Measurements from ENCODE around the gene SRSF4. TPM values are rescaled to one million over a fixed set of nuclear protein-coding genes. Genes with fewer than 3 reads are reported as not detected.

SRSF4 gene
- total and polyA plus RNA-seq, 2 donors (not counting 3 experiments of a cell fraction or from before 2014, with no cell fraction given): 45.6 to 108 TPM

DNA sequence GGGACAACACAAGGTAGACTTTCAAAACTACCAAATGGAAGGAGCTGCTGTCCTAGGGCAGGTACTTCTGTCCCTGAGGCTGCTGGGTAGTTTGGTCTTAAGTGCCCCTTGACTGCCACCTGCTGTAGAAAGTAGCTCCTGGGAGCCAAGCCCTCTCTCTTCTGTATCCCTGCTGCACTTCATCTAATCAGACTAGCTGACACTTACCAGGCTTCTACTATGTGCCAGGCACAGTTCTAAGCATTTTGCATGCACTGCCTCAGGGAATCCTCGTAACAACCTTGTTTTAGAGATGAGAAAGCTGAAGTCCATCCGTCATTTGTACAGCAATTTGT lies 15.9 kb upstream of the SRSF4 start:
- H3K79me2 ChIP-seq (ENCODE audit: control insufficient read depth, insufficient read depth, low read length): no peaks in the 10 kb centered on the region
- BruUV-seq (replicated peaks): no TSS peak
- CTCF ChIA-PET: interaction anchor here (0.6 to 2.6 kb wide), 10 partner anchors 11 to 721 kb away, joined by 3 to 48 read pairs (median 4); partner anchors contain the start of gene SRSF4
- peak; percentile 39 for DNase-seq (ENCODE audit: low read depth, low spot score)
- H4K20me1 ChIP-seq (replicated peaks; ENCODE audit: control insufficient read depth, extremely low read depth, insufficient read depth, low read length): no peaks in the 10 kb centered on the region
- peaks cover 8% of the 10 kb centered on the region for H3K4me1 ChIP-seq (ENCODE audit: control insufficient read depth, extremely low read depth, insufficient read depth, low read length)
- no peaks in the 10 kb centered on the region for H3K27me3 ChIP-seq (ENCODE audit: control insufficient read depth in 2 of 2, insufficient read depth in 2 of 2, low read length in 2 of 2)
- intact Hi-C loops (cut with micrococcal nuclease): loop anchor here (1.0 kb wide), 1 partner anchor 315 kb away; no protein-coding TSS in a partner anchor
- dilution Hi-C loops (cut with MboI; ENCODE audit: extremely low pct_ligation_motif_present, low sequenced_read_pairs): no loop called here
- no peaks in the 10 kb centered on the region for H3K9me3 ChIP-seq (replicated peaks; ENCODE audit: control insufficient read depth, insufficient read depth, low read length)
- peaks cover 6% of the 10 kb centered on the region in 2 experiments for H3K36me3 ChIP-seq (ENCODE audit: control insufficient read depth in 2 of 2, extremely low read depth in 1 of 2, insufficient read depth in 2 of 2, low read length in 2 of 2)
- no peak overlapping the region for H3K4me2 ChIP-seq (ENCODE audit: insufficient read depth, low read length)
- no peak overlapping the region for H3K9ac ChIP-seq (replicated peaks; ENCODE audit: extremely low read depth, insufficient read depth, low read length)
- no peak overlapping the region for H3K27ac ChIP-seq (ENCODE audit: insufficient read depth, low read depth, low read length)
- TF ChIP-seq, protein P1, sequence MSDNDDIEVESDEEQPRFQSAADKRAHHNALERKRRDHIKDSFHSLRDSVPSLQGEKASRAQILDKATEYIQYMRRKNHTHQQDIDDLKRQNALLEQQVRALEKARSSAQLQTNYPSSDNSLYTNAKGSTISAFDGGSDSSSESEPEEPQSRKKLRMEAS (IDR thresholded peaks at IDR 0.05; ENCODE audit: insufficient read depth, insufficient read length): no peak
- TF ChIP-seq, protein P2, sequence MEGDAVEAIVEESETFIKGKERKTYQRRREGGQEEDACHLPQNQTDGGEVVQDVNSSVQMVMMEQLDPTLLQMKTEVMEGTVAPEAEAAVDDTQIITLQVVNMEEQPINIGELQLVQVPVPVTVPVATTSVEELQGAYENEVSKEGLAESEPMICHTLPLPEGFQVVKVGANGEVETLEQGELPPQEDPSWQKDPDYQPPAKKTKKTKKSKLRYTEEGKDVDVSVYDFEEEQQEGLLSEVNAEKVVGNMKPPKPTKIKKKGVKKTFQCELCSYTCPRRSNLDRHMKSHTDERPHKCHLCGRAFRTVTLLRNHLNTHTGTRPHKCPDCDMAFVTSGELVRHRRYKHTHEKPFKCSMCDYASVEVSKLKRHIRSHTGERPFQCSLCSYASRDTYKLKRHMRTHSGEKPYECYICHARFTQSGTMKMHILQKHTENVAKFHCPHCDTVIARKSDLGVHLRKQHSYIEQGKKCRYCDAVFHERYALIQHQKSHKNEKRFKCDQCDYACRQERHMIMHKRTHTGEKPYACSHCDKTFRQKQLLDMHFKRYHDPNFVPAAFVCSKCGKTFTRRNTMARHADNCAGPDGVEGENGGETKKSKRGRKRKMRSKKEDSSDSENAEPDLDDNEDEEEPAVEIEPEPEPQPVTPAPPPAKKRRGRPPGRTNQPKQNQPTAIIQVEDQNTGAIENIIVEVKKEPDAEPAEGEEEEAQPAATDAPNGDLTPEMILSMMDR (IDR thresholded peaks at IDR 0.05; ENCODE audit: extremely low read depth in 1 of 2, insufficient read depth in 1 of 2, low read depth in 1 of 2, low read length in 2 of 2): peak; percentile 24 to 51
- H3K9me1 ChIP-seq (replicated peaks; ENCODE audit: control insufficient read depth, extremely low read depth, insufficient read depth, low read length): no peaks in the 10 kb centered on the region
- H2AFZ ChIP-seq (ENCODE audit: low read depth, low read length): no peak overlapping the region
- POLR2A ChIA-PET: interaction anchor here (1.3 to 2.4 kb wide), 2 partner anchors 16 to 58 kb away, joined by 5 to 7 read pairs; partner anchors contain the start of gene SRSF4
- no peak overlapping the region for H3K4me3 ChIP-seq (replicated peaks in 1 of 3; ENCODE audit: insufficient read depth in 1 of 3, low read depth in 1 of 3, low read length in 3 of 3)
- peak; percentile 76 for FAIRE-seq

DNA sequence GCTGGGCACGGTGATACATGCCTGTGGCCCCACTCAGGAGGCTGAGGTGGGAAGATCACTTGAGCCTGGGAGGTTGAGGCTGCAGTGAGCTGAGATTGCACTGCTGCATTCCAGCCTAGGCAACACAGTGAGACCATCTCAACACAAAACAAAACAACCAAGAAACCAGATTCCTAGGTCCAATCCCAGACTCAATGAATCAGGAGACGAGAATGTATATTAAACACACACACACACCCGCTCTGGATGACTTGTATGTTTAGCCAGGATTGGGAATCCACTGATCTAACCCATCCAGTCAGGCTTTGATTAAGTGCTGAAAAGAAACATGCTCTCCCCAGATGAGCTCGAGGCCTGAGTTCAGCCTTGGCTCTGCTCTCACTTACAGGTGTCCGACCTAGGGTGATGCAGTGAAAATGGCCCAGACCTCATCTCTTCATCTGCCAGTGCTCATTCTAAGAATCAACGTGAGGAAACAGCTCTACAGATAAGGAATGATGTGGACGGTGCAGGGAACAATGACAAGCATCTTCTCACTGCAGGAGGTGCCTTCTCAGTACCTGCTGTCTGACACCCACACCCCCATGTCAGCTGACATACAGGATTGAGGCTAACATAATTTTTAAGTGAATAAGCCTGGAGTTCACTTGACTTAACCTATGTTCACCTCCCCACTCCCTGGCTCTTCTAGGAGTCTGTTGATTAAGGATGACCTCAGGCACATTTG lies 15.3 kb upstream of the SRSF4 start:
- CTCF ChIA-PET: interaction anchor here (0.6 to 2.6 kb wide), 9 partner anchors 11 to 720 kb away, joined by 3 to 48 read pairs (median 5); partner anchors contain the start of gene SRSF4
- no peak for TF ChIP-seq EZH2 (IDR thresholded peaks at IDR 0.05; ENCODE audit: borderline replicate concordance, low read depth, low read length, severe bottlenecking)
- TF ChIP-seq MYC (IDR thresholded peaks at IDR 0.05; ENCODE audit: low read depth, low read length): no peak
- TF ChIP-seq, protein P2 (IDR thresholded peaks at IDR 0.05; ENCODE audit: extremely low read depth in 1 of 2, insufficient read depth in 1 of 2, low read depth in 1 of 2, low read length in 2 of 2): no peak
- no peak for TF ChIP-seq POLR2A (IDR thresholded peaks at IDR 0.05; ENCODE audit: low read depth, low read length)
- no peak for TF ChIP-seq GATA2 (IDR thresholded peaks at IDR 0.05; ENCODE audit: insufficient read depth, insufficient read length, low read depth, low read length)
- TF ChIP-seq FOS (IDR thresholded peaks at IDR 0.05; ENCODE audit: borderline replicate concordance, insufficient read depth, low read length): no peak
- TF ChIP-seq POLR2AphosphoS5 (IDR thresholded peaks at IDR 0.05; ENCODE audit: insufficient read depth, low read depth, low read length): no peak
- TF ChIP-seq JUN (IDR thresholded peaks at IDR 0.05; ENCODE audit: borderline replicate concordance, insufficient read depth, insufficient read length, low read depth): no peak
- TF ChIP-seq, protein P1 (IDR thresholded peaks at IDR 0.05; ENCODE audit: insufficient read depth, insufficient read length): no peak
- no TSS peak for BruUV-seq (replicated peaks)
- FAIRE-seq (no peak), DNase-seq (ENCODE audit: low read depth, low spot score) (no peak)
- H3K36me3 ChIP-seq (ENCODE audit: control insufficient read depth in 2 of 2, extremely low read depth in 1 of 2, insufficient read depth in 2 of 2, low read length in 2 of 2): peaks cover 6% of the 10 kb centered on the region in 2 experiments
- intact Hi-C loops (cut with micrococcal nuclease): loop anchor here (1.0 kb wide), 1 partner anchor 315 kb away; no protein-coding TSS in a partner anchor
- H3K4me3 ChIP-seq (replicated peaks in 1 of 3; ENCODE audit: insufficient read depth in 1 of 3, low read depth in 1 of 3, low read length in 3 of 3): no peak overlapping the region
- no peaks in the 10 kb centered on the region for H3K9me1 ChIP-seq (replicated peaks; ENCODE audit: control insufficient read depth, extremely low read depth, insufficient read depth, low read length)
- H3K27me3 ChIP-seq (ENCODE audit: control insufficient read depth in 2 of 2, insufficient read depth in 2 of 2, low read length in 2 of 2): no peaks in the 10 kb centered on the region
- dilution Hi-C loops (cut with MboI; ENCODE audit: extremely low pct_ligation_motif_present, low sequenced_read_pairs): no loop called here
- H3K9ac ChIP-seq (replicated peaks; ENCODE audit: extremely low read depth, insufficient read depth, low read length): no peak overlapping the region
- H3K4me1 ChIP-seq (ENCODE audit: control insufficient read depth, extremely low read depth, insufficient read depth, low read length): peaks cover 3% of the 10 kb centered on the region
- H3K27ac ChIP-seq (ENCODE audit: insufficient read depth, low read depth, low read length): no peak overlapping the region
- POLR2A ChIA-PET: interaction anchor here (1.3 to 2.4 kb wide), 2 partner anchors 16 to 57 kb away, joined by 5 to 7 read pairs; partner anchors contain the start of gene SRSF4
- no peak overlapping the region for H3K4me2 ChIP-seq (ENCODE audit: insufficient read depth, low read length)
- no peaks in the 10 kb centered on the region for H4K20me1 ChIP-seq (replicated peaks; ENCODE audit: control insufficient read depth, extremely low read depth, insufficient read depth, low read length)
- no peaks in the 10 kb centered on the region for H3K9me3 ChIP-seq (replicated peaks; ENCODE audit: control insufficient read depth, insufficient read depth, low read length)
- no peaks in the 10 kb centered on the region for H3K79me2 ChIP-seq (ENCODE audit: control insufficient read depth, insufficient read depth, low read length)
- no peak overlapping the region for H2AFZ ChIP-seq (ENCODE audit: low read depth, low read length)
